ENCODE data around the gene LRRC9.
"Not testable (repeated sequence)": the region's sequence is repeated elsewhere in the genome, so short reads cannot be mapped to it uniquely, and the experiment has no call there.

The LRRC9 gene

GRCh38 chr14:59952141-59952540 is 32.2 kb downstream of the LRRC9 start:
- not testable (repeated sequence) for DNase-seq

GRCh38 chr14:59957890-59958289 is 37.9 kb downstream of the LRRC9 start:
- not testable (repeated sequence) for DNase-seq

GRCh38 chr14:59959668-59960067 is 39.7 kb downstream of the LRRC9 start:
- DNase-seq = no peak

GRCh38 chr14:59961518-59962062 is 41.6 kb downstream of the LRRC9 start:
- DNase-seq = no peak

- DNase-seq = no peak
Measured at GRCh38 chr14:59964251-59965007, 44.5 kb downstream of the LRRC9 start.

- no peak for DNase-seq
Measured at GRCh38 chr14:59969319-59969718, 49.4 kb downstream of the LRRC9 start.

- DNase-seq = no peak
Measured at GRCh38 chr14:59981564-59981963, 61.6 kb downstream of the LRRC9 start.

GRCh38 chr14:59983048-59983447 is 63.1 kb downstream of the LRRC9 start:
- no peak for DNase-seq

- DNase-seq = no peak
Measured at GRCh38 chr14:59986556-59987059, 66.7 kb downstream of the LRRC9 start.

GRCh38 chr14:59997449-59997848 is 77.5 kb downstream of the LRRC9 start:
- DNase-seq = no peak

GRCh38 chr14:59997966-59998365 is 78.0 kb downstream of the LRRC9 start:
- DNase-seq = no peak

- DNase-seq = no peak
Measured at GRCh38 chr14:59998564-59998963, 78.6 kb downstream of the LRRC9 start.

GRCh38 chr14:60002819-60003492 is 83.0 kb downstream of the LRRC9 start:
- peak in 15 of 51 donors; percentile 0 to 19 (median 3) for DNase-seq

- DNase-seq = no peak
Measured at GRCh38 chr14:60003991-60004390, 84.0 kb downstream of the LRRC9 start.

GRCh38 chr14:60008042-60008441 is 88.1 kb downstream of the LRRC9 start:
- DNase-seq = no peak

GRCh38 chr14:60010263-60010662 is 90.3 kb downstream of the LRRC9 start:
- DNase-seq = not testable (repeated sequence)

- DNase-seq = no peak
Measured at GRCh38 chr14:60014402-60014801, 94.5 kb downstream of the LRRC9 start.

GRCh38 chr14:60021619-60022018 is 101.7 kb downstream of the LRRC9 start:
- no peak for DNase-seq

- no peak for DNase-seq
Measured at GRCh38 chr14:60025571-60025970, 105.6 kb downstream of the LRRC9 start.

GRCh38 chr14:60035177-60035576 is 115.2 kb downstream of the LRRC9 start:
- no peak for DNase-seq

- DNase-seq = not testable (repeated sequence)
Measured at GRCh38 chr14:60047976-60048375, 128.0 kb downstream of the LRRC9 start.

- DNase-seq = no peak
Measured at GRCh38 chr14:60051721-60052221, 131.8 kb downstream of the LRRC9 start.
